ENCODE data around the gene OTOG.

OTOG gene

DNA sequence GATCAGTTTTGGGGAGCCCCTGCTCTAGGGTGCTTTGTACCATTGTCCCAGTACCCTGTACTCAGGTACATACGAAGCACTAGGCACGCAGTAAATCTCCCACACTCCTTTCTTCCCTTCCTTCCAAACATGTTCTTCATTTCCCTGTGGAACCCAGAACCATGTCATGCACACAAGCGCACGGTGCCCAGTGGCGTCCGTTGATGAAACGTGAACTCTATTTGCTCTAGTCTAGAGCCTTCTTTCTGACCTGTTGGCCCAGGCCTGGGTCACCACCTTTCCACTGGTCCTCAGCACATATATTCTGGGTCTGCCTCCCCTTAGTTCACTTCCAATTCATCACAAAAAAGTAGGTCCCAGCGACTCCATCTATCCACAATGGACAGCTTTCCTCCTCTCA lies 9.8 kb upstream of the OTOG start:
- Mint-ChIP-seq H3K4me3 (no peak overlapping the region), H3K4me1 (peaks cover 36% of the 10 kb centered on the region), H3K27me3 (ENCODE audit: low read depth, poor library complexity) (peaks cover 26% of the 10 kb centered on the region), H3K36me3 (ENCODE audit: low read depth) (no peaks in the 10 kb centered on the region), H3K9me3 (no peaks in the 10 kb centered on the region), H3K27ac (no peak overlapping the region)
- TF ChIP-seq, protein P1, sequence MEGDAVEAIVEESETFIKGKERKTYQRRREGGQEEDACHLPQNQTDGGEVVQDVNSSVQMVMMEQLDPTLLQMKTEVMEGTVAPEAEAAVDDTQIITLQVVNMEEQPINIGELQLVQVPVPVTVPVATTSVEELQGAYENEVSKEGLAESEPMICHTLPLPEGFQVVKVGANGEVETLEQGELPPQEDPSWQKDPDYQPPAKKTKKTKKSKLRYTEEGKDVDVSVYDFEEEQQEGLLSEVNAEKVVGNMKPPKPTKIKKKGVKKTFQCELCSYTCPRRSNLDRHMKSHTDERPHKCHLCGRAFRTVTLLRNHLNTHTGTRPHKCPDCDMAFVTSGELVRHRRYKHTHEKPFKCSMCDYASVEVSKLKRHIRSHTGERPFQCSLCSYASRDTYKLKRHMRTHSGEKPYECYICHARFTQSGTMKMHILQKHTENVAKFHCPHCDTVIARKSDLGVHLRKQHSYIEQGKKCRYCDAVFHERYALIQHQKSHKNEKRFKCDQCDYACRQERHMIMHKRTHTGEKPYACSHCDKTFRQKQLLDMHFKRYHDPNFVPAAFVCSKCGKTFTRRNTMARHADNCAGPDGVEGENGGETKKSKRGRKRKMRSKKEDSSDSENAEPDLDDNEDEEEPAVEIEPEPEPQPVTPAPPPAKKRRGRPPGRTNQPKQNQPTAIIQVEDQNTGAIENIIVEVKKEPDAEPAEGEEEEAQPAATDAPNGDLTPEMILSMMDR (IDR thresholded peaks at IDR 0.05): no peak
- no peak for DNase-seq

DNA sequence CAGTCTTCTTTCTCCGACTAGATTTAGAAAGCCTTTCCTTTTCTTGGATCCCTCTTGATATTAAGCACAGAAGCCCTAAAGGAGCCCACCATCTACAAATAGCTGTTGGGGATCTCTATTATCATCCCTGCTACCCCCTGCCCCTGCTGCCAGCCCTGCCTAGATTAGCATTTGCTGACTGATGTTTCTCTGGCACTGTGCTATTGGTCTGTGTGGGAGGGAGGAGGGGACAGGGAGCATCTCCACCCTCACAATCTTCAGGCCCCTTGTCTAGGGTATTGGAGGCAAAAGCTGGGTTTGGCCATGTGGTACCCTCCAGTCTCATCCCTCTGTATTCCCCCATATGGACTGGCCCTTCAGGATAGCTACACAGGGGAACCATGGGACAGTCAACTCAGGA lies 9.0 kb upstream of the OTOG start:
- H3K36me3 Mint-ChIP-seq (ENCODE audit: low read depth): no peaks in the 10 kb centered on the region
- H3K9me3 Mint-ChIP-seq: no peaks in the 10 kb centered on the region
- H3K4me1 Mint-ChIP-seq: peaks cover 35% of the 10 kb centered on the region
- TF ChIP-seq, protein P1 (IDR thresholded peaks at IDR 0.05): no peak
- H3K4me3 Mint-ChIP-seq: no peak overlapping the region
- no peak for DNase-seq
- H3K27me3 Mint-ChIP-seq (ENCODE audit: low read depth, poor library complexity): peaks cover 34% of the 10 kb centered on the region
- no peak overlapping the region for H3K27ac Mint-ChIP-seq

DNA sequence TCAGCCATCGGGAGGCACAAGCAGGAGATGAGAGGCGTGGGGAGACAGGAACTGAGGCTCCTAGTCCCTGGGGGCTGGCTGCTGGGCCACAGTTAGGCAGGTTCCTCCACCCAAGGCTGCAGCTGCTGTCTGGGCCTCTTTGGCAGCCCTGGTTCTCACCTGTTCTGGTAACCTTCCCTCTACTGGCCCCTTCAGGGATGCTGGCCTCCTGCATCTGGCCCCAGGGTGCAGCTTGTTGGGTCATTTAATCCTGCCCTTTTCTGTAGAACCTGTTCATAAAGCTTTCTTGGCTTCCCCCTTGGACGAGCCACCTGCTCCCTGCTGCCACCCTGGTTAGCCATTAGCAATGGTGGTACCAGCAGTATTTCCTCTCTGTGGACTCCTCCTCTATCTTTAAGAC lies 8.3 kb upstream of the OTOG start:
- H3K4me3 Mint-ChIP-seq: no peak overlapping the region
- H3K36me3 Mint-ChIP-seq (ENCODE audit: low read depth): no peaks in the 10 kb centered on the region
- no peak overlapping the region for H3K27ac Mint-ChIP-seq
- TF ChIP-seq, protein P1 (IDR thresholded peaks at IDR 0.05): no peak
- peaks cover 38% of the 10 kb centered on the region for H3K27me3 Mint-ChIP-seq (ENCODE audit: low read depth, poor library complexity)
- H3K9me3 Mint-ChIP-seq: no peaks in the 10 kb centered on the region
- DNase-seq: no peak
- peaks cover 36% of the 10 kb centered on the region for H3K4me1 Mint-ChIP-seq

GRCh38 chr11:17540807-17541206 lies 6.3 kb upstream of the OTOG start:
- peaks cover 38% of the 10 kb centered on the region for H3K27me3 Mint-ChIP-seq (ENCODE audit: low read depth, poor library complexity)
- TF ChIP-seq, protein P1 (IDR thresholded peaks at IDR 0.05): no peak

DNA sequence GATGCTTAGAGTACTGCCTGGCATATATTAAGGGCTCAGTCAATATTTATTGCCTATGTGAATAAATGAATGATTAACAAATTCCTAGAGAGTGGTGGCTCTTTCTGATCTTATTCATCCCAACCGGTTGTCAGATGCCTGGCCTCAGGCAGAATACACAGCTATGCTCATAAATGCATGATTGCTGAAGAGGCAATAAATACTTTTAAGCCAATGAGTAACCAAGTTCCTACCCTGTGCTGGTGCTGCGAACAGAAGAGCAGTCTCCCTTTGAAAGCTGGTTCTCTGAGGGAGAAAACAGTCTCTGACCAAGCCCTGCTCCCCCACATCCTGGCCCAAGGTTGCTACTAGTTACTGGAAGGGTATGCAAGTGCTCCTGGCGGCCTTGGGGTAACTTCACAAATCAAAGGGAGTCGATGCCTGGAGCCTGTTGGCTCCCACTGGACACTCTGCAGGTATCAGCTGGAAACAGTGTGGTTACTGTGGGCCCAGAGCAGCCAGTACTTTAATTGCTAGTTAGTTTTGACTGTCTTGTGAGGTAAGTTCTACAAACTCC lies 5.7 kb upstream of the OTOG start:
- TF ChIP-seq, protein P1 (IDR thresholded peaks at IDR 0.05): no peak
- Mint-ChIP-seq H3K4me3 (no peak overlapping the region), H3K36me3 (ENCODE audit: low read depth) (no peaks in the 10 kb centered on the region), H3K27ac (no peak overlapping the region), H3K4me1 (peaks cover 55% of the 10 kb centered on the region), H3K27me3 (ENCODE audit: low read depth, poor library complexity) (peaks cover 39% of the 10 kb centered on the region), H3K9me3 (no peaks in the 10 kb centered on the region)
- DNase-seq: no peak

More at GRCh38 chr11:17540807-17541206, 6.3 kb upstream of the OTOG start:
- Mint-ChIP-seq H3K27ac (peak overlapping the region; percentile 14), H3K4me1 (peaks cover 49% of the 10 kb centered on the region), H3K4me3 (no peak overlapping the region), H3K36me3 (ENCODE audit: low read depth) (no peaks in the 10 kb centered on the region), H3K9me3 (no peaks in the 10 kb centered on the region)
- DNase-seq: no peak

GRCh38 chr11:17542249-17542648 lies 4.8 kb upstream of the OTOG start:
- Mint-ChIP-seq H3K36me3 (ENCODE audit: low read depth) (no peaks in the 10 kb centered on the region), H3K4me3 (peak overlapping the region; percentile 58)
- TF ChIP-seq, protein P1 (IDR thresholded peaks at IDR 0.05): no peak

More at GRCh38 chr11:17542249-17542648, 4.8 kb upstream of the OTOG start:
- Mint-ChIP-seq H3K9me3 (no peaks in the 10 kb centered on the region), H3K4me1 (peaks cover 63% of the 10 kb centered on the region), H3K27ac (peak overlapping the region; percentile 53), H3K27me3 (ENCODE audit: low read depth, poor library complexity) (peaks cover 39% of the 10 kb centered on the region)
- no peak for DNase-seq

Measured in nephron progenitor cell (in vitro differentiated cells).